ENCODE results near the gene TOM1L2.

Gene TOM1L2

GRCh38 chr17:17822189-17822588 is 150.0 kb downstream of the TOM1L2 start:
- H2AFZ ChIP-seq (ENCODE audit: low read depth, low read length), result no peak overlapping the region
- TF ChIP-seq, protein P1, sequence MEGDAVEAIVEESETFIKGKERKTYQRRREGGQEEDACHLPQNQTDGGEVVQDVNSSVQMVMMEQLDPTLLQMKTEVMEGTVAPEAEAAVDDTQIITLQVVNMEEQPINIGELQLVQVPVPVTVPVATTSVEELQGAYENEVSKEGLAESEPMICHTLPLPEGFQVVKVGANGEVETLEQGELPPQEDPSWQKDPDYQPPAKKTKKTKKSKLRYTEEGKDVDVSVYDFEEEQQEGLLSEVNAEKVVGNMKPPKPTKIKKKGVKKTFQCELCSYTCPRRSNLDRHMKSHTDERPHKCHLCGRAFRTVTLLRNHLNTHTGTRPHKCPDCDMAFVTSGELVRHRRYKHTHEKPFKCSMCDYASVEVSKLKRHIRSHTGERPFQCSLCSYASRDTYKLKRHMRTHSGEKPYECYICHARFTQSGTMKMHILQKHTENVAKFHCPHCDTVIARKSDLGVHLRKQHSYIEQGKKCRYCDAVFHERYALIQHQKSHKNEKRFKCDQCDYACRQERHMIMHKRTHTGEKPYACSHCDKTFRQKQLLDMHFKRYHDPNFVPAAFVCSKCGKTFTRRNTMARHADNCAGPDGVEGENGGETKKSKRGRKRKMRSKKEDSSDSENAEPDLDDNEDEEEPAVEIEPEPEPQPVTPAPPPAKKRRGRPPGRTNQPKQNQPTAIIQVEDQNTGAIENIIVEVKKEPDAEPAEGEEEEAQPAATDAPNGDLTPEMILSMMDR (IDR thresholded peaks at IDR 0.05; ENCODE audit: borderline replicate concordance, extremely low read depth, low read length, poor library complexity, severe bottlenecking), result no peak
- TF ChIP-seq EZH2 (IDR thresholded peaks at IDR 0.05; ENCODE audit: borderline replicate concordance, low read depth, low read length, severe bottlenecking), result no peak
- peaks cover 38% of the 10 kb centered on the region for H3K36me3 ChIP-seq (ENCODE audit: insufficient read depth, low read length)
- H3K9me3 ChIP-seq (ENCODE audit: insufficient read depth, low read length, severe bottlenecking), result no peaks in the 10 kb centered on the region
- H3K27ac ChIP-seq (ENCODE audit: low read length), result peak overlapping the region; percentile 90
- peak overlapping the region; percentile 71 for H3K9ac ChIP-seq (ENCODE audit: low read depth, low read length)
- H3K4me2 ChIP-seq (ENCODE audit: insufficient read depth, low read length), result peak overlapping the region; percentile 95
- DNase-seq (no peak), ATAC-seq (ENCODE audit: insufficient read depth, low read depth) (no peak)
- peaks cover 28% of the 10 kb centered on the region for H3K79me2 ChIP-seq (ENCODE audit: insufficient read depth, low read length)
- peaks cover 59% of the 10 kb centered on the region for H3K4me1 ChIP-seq (ENCODE audit: insufficient read depth, low read length)
- peaks cover 22% of the 10 kb centered on the region for H4K20me1 ChIP-seq (ENCODE audit: insufficient read depth, low read length)
- peak overlapping the region in 1 of 2 experiments; percentile 72; a peak in 2 of 4 replicates for H3K4me3 ChIP-seq (ENCODE audit: low read depth in 1 of 2, low read length in 2 of 2)
- no peaks in the 10 kb centered on the region for H3K27me3 ChIP-seq (ENCODE audit: insufficient read depth, low read length, poor library complexity)

DNA sequence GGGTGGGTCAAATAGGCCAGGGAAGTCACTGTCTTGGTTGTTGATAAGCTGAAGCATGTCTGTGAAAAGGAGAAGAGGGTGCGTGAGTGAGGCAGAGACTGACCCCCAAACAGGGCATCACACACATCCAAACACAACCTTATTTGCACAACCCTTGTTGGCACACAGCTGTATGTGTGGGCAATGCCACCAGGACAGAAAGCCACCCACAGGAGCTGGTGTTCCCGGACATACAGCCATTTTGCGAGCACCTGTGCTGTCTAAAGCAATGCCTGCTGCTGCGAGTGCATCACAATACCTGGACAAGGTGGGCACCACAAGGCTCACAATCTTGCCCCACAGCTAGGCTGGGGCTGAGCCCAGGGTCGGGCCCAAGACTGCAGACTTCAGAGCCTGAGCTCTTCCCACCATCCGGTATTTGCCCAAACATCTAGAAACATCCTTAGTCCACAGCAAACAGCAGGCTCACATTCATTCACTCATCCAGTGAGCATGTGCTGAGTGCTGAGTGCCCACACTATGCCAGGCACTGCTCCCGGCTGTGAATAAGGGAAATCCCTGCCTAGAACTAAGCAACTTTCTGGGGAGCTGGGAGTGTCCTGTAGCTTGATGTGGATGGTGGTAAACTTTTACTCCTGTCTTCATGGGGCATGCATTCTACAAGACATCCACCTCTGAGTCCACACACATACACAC is 151.6 kb downstream of the TOM1L2 start:
- Histone ChIP-seq H2AFZ (ENCODE audit: low read depth, low read length) (no peak overlapping the region), H4K20me1 (ENCODE audit: insufficient read depth, low read length) (peaks cover 20% of the 10 kb centered on the region), H3K9me3 (ENCODE audit: insufficient read depth, low read length, severe bottlenecking) (no peaks in the 10 kb centered on the region), H3K27ac (ENCODE audit: low read length) (peak overlapping the region; percentile 90), H3K79me2 (ENCODE audit: insufficient read depth, low read length) (peaks cover 28% of the 10 kb centered on the region), H3K36me3 (ENCODE audit: insufficient read depth, low read length) (peaks cover 53% of the 10 kb centered on the region), H3K27me3 (ENCODE audit: insufficient read depth, low read length, poor library complexity) (no peaks in the 10 kb centered on the region), H3K9ac (ENCODE audit: low read depth, low read length) (peak overlapping the region; percentile 71; the same call in 1 of the 2 replicates), H3K4me2 (ENCODE audit: insufficient read depth, low read length) (peak overlapping the region; percentile 95), H3K4me1 (ENCODE audit: insufficient read depth, low read length) (peaks cover 49% of the 10 kb centered on the region), H3K4me3 (ENCODE audit: low read depth in 1 of 2, low read length in 2 of 2) (peak overlapping the region in 1 of 2 experiments; percentile 7; a peak in 1 of 4 replicates)
- no peak for DNase-seq
- no peak for ATAC-seq (ENCODE audit: insufficient read depth, low read depth)
- no peak for TF ChIP-seq EZH2 (IDR thresholded peaks at IDR 0.05; ENCODE audit: borderline replicate concordance, low read depth, low read length, severe bottlenecking)
- TF ChIP-seq, protein P1 (IDR thresholded peaks at IDR 0.05; ENCODE audit: borderline replicate concordance, extremely low read depth, low read length, poor library complexity, severe bottlenecking), result no peak

DNA sequence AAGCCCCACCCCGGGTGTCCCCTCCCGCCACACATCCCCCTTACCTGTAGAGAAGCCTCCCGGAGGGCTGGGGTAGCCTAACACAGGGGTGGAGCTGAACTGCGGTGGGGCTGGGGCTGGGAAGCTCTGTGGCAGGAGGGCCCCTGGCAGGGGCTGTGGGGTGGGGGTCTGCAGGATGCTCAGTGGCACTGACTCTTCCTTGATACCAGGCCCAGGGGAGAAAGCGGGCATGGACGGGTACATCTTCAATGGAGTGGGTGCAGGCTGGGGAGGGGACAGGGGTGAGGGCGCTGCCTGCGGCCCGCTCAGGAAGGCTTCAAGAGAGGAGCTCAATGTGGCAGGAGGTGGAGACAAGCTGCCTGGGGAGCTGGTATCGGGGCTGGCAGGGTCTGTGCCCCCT is 152.2 kb downstream of the TOM1L2 start:
- ATAC-seq (ENCODE audit: insufficient read depth, low read depth) (no peak), DNase-seq (no peak)
- no peak overlapping the region for H3K27ac ChIP-seq (ENCODE audit: low read length)
- H3K9me3 ChIP-seq (ENCODE audit: insufficient read depth, low read length, severe bottlenecking), result no peaks in the 10 kb centered on the region
- peaks cover 44% of the 10 kb centered on the region for H3K4me1 ChIP-seq (ENCODE audit: insufficient read depth, low read length)
- H3K36me3 ChIP-seq (ENCODE audit: insufficient read depth, low read length), result peaks cover 57% of the 10 kb centered on the region
- no peak overlapping the region for H3K4me2 ChIP-seq (ENCODE audit: insufficient read depth, low read length)
- TF ChIP-seq EZH2 (IDR thresholded peaks at IDR 0.05; ENCODE audit: borderline replicate concordance, low read depth, low read length, severe bottlenecking), result no peak
- TF ChIP-seq, protein P1 (IDR thresholded peaks at IDR 0.05; ENCODE audit: borderline replicate concordance, extremely low read depth, low read length, poor library complexity, severe bottlenecking), result no peak
- no peak overlapping the region for H3K4me3 ChIP-seq (ENCODE audit: low read depth in 1 of 2, low read length in 2 of 2)
- no peaks in the 10 kb centered on the region for H3K27me3 ChIP-seq (ENCODE audit: insufficient read depth, low read length, poor library complexity)
- H2AFZ ChIP-seq (ENCODE audit: low read depth, low read length), result no peak overlapping the region
- peaks cover 28% of the 10 kb centered on the region for H3K79me2 ChIP-seq (ENCODE audit: insufficient read depth, low read length)
- peaks cover 20% of the 10 kb centered on the region for H4K20me1 ChIP-seq (ENCODE audit: insufficient read depth, low read length)
- no peak overlapping the region for H3K9ac ChIP-seq (ENCODE audit: low read depth, low read length)
